HCT116 (cell line): ENCODE results near the gene BEGAIN. TPM values are rescaled to one million over a fixed set of nuclear protein-coding genes. Genes with fewer than 3 reads are reported as not detected.

Source experiments
- ATAC-seq: fragments of 200-7000 bp; cut with Tn5 transposase; 2 replicates; pipeline ENCODE4 v1.9.1; 2020; ENCODE audit warnings: mild to moderate bottlenecking, moderate library complexity
- BruUV-seq: library from RNA; stranded (reverse); fragments of 400-500 nt; replicated peaks from 2 replicates; lab custom pipeline; 2021; lab: Mats Ljungman, UMichigan
- CTCF ChIA-PET: fragments of 300-600 bp; sonication (Branson Sonifier 250); formaldehyde crosslinking; loops from one replicate; lab custom pipeline; 2021; ENCODE audit warnings: antibody characterized with exemption; lab: Charles Lee
- POLR2A ChIA-PET: fragments of 300-600, 350-600 bp; sonication (Branson Sonifier 250); formaldehyde crosslinking; loops from one replicate; lab custom pipeline; 2021; ENCODE audit warnings: antibody characterized with exemption; lab: Charles Lee
- RAD21 ChIA-PET, 2 experiments: fragments of 300-600 bp; sonication (Branson Sonifier 250); formaldehyde crosslinking; loops; one replicate each; lab custom pipeline; 2023; ENCODE audit warnings: low total read pairs in 2 of 2; ENCODE audit not compliant: uncharacterized antibody in 2 of 2, unreplicated experiment in 2 of 2, low non-redundant PET in 1 of 2; lab: Charles Lee
- DNase-seq: peaks from one replicate; pipeline ENCODE4 v3.0.0-alpha.2; 2010; ENCODE audit warnings: low read depth, low spot score
- H2AFZ ChIP-seq: fragments of 200-600 bp; shearing (Covaris generic), sonication (generic); 2 replicates; pipeline ENCODE4 v1.6.1; 2017; ENCODE audit warnings: low read depth, mixed run types, mixed read lengths, antibody characterized with exemption, low read length; ENCODE audit not compliant: poor library complexity, severe bottlenecking
- H3K27ac ChIP-seq: 2 replicates; pipeline ENCODE4 v1.5.1; 2012; ENCODE audit warnings: low read depth, low read length
- H3K27me3 ChIP-seq: fragments of 200-600 bp; sonication (generic); 2 replicates; pipeline ENCODE4 v1.6.1; 2016; ENCODE audit warnings: mixed run types, low read length, mixed read lengths; ENCODE audit not compliant: insufficient read depth
- H3K36me3 ChIP-seq, 2 experiments: fragments of 200-500 bp in 1 of 2; fragments of 200-600 bp in 1 of 2; sonication (Bioruptor generic) in 1 of 2; sonication (generic) in 1 of 2; 2 replicates each; pipeline versions ENCODE4 v1.5.1 to v1.6.1; 2014 to 2016; ENCODE audit warnings: low read length in 2 of 2, inconsistent platforms in 1 of 2, mixed read lengths in 1 of 2, mixed run types in 1 of 2; ENCODE audit not compliant: insufficient read depth in 2 of 2, control insufficient read depth in 1 of 2
- H3K4me1 ChIP-seq, 2 experiments: fragments of 200-600 bp in 1 of 2; sonication (generic) in 1 of 2; 2 replicates each; pipeline versions ENCODE4 v1.5.1 to v1.6.1; 2012 to 2017; ENCODE audit warnings: low read length in 2 of 2, inconsistent platforms in 1 of 2, mild to moderate bottlenecking in 1 of 2, mixed read lengths in 1 of 2, mixed run types in 1 of 2, moderate library complexity in 1 of 2; ENCODE audit not compliant: insufficient read depth in 2 of 2, control insufficient read depth in 1 of 2
- H3K4me2 ChIP-seq: fragments of 200-600 bp; sonication (generic); 2 replicates; pipeline ENCODE4 v1.6.1; 2017; ENCODE audit warnings: mixed run types, low read length, mixed read lengths
- H3K4me3 ChIP-seq, 2 experiments: fragments of 200-600 bp in 1 of 2; sonication (generic) in 1 of 2; replicated peaks in 1 of 2; 2 replicates each; pipeline ENCODE4 v1.5.1; 2011 to 2016; ENCODE audit warnings: low read length in 2 of 2, control low read depth in 1 of 2, low read depth in 1 of 2, mild to moderate bottlenecking in 1 of 2, mixed read lengths in 1 of 2, mixed run types in 1 of 2
- H3K79me2 ChIP-seq: fragments of 200-600 bp; sonication (generic); 2 replicates; pipeline ENCODE4 v1.6.1; 2017; ENCODE audit warnings: mild to moderate bottlenecking, mixed run types, low read length, moderate library complexity, mixed read lengths; ENCODE audit not compliant: insufficient read depth
- H3K9ac ChIP-seq: fragments of 200-600 bp; sonication (generic); 2 replicates; pipeline ENCODE4 v1.6.1; 2016; ENCODE audit warnings: low read length, mixed read lengths
- H3K9me2 ChIP-seq: fragments of 200-600 bp; sonication (generic), shearing (Covaris generic); 2 replicates; pipeline ENCODE4 v1.6.1; 2017; ENCODE audit warnings: mixed run types, mild to moderate bottlenecking, moderate library complexity; ENCODE audit not compliant: insufficient read depth
- H3K9me3 ChIP-seq, 2 experiments: fragments of 200-500 bp in 1 of 2; fragments of 200-600 bp in 1 of 2; sonication (Bioruptor generic) in 1 of 2; sonication (generic) in 1 of 2; 2 replicates each; pipeline ENCODE4 v1.6.1; 2014 to 2017; ENCODE audit warnings: low read length in 2 of 2, mixed read lengths in 2 of 2, inconsistent platforms in 1 of 2, low read depth in 1 of 2, mild to moderate bottlenecking in 1 of 2, mixed run types in 1 of 2, moderate library complexity in 1 of 2; ENCODE audit not compliant: control insufficient read depth in 1 of 2, insufficient read depth in 1 of 2
- H4K20me1 ChIP-seq: fragments of 200-600 bp; sonication (generic), shearing (Covaris generic); 2 replicates; pipeline ENCODE4 v1.6.1; 2017; ENCODE audit warnings: mixed run types, mild to moderate bottlenecking, moderate library complexity; ENCODE audit not compliant: insufficient read depth
- CBX3 ChIP-seq: IDR thresholded peaks from 2 replicates; pipeline ENCODE4 v1.6.1; 2012; ENCODE audit warnings: low read depth
- CEBPB ChIP-seq: IDR thresholded peaks from 2 replicates; pipeline ENCODE4 v1.6.1; 2012; ENCODE audit warnings: low read depth
- EGR1 ChIP-seq: IDR thresholded peaks from 2 replicates; pipeline ENCODE4 v1.6.1; 2012; ENCODE audit warnings: low read depth
- EZH2 ChIP-seq: fragments of 200-600 bp; sonication (generic); IDR thresholded peaks from 2 replicates; pipeline ENCODE4 v1.6.1; 2017; ENCODE audit warnings: antibody characterized with exemption, mixed run types
- SIN3A ChIP-seq: IDR thresholded peaks from 2 replicates; pipeline ENCODE4 v1.6.1; 2012; ENCODE audit warnings: low read depth
- TCF7L2 ChIP-seq: IDR thresholded peaks from 2 replicates; pipeline ENCODE4 v1.7.0; 2011; ENCODE audit warnings: borderline replicate concordance, inconsistent platforms; ENCODE audit not compliant: insufficient read depth, insufficient read length; ENCODE audit errors: extremely low read depth
- intact Hi-C: fragments of 100-400 bp; cut with micrococcal nuclease; formaldehyde crosslinking; loops from 2 replicates; pipeline ENCODE4 v1.10.0; 2022
- total RNA-seq: library from RNA; stranded (reverse); gene quantifications from one replicate; pipeline ENCODE4 v1.2.1, GENCODE V29; 2021; ENCODE audit not compliant: unreplicated experiment
- TF ChIP-seq, protein P1 (sequence below), 3 experiments: fragments of 200-600 bp in 1 of 3; sonication (generic) in 1 of 3; IDR thresholded peaks in 2 of 3; conservative IDR thresholded peaks in 1 of 3; 2 replicates each; pipeline ENCODE4 v1.5.1; 2012 to 2017; ENCODE audit warnings: low read depth in 2 of 3, low read length in 2 of 3, antibody characterized with exemption in 1 of 3, borderline replicate concordance in 1 of 3, control low read depth in 1 of 3, mild to moderate bottlenecking in 1 of 3, mixed read lengths in 1 of 3, mixed run types in 1 of 3, moderate library complexity in 1 of 3; ENCODE audit not compliant: insufficient read depth in 1 of 3
- TF ChIP-seq, protein P2 (sequence below): IDR thresholded peaks from 2 replicates; pipeline ENCODE4 v1.6.1; 2012; ENCODE audit warnings: low read depth

BEGAIN gene
- total RNA-seq, 1 experiment from 2014 or later = 8.5 TPM

- Histone ChIP-seq H3K9me3 (no peaks in the 10 kb centered on the region), H4K20me1 (no peaks in the 10 kb centered on the region), H3K4me2 (no peak overlapping the region), H3K27me3 (no peaks in the 10 kb centered on the region), H3K9ac (no peak overlapping the region), H3K4me3 (no peak overlapping the region), H3K9me2 (no peaks in the 10 kb centered on the region), H2AFZ (no peak overlapping the region), H3K27ac (no peak overlapping the region), H3K79me2 (no peaks in the 10 kb centered on the region), H3K36me3 (no peaks in the 10 kb centered on the region), H3K4me1 (peaks cover 0 to 4% of the 10 kb centered on the region in 2 experiments; a peak in 1 of 4 replicates)
- TF ChIP-seq CEBPB = no peak
- no peak for TF ChIP-seq EZH2
- no peak for TF ChIP-seq TCF7L2
- no peak for TF ChIP-seq CBX3
- TF ChIP-seq SIN3A = no peak
- TF ChIP-seq, protein P1, sequence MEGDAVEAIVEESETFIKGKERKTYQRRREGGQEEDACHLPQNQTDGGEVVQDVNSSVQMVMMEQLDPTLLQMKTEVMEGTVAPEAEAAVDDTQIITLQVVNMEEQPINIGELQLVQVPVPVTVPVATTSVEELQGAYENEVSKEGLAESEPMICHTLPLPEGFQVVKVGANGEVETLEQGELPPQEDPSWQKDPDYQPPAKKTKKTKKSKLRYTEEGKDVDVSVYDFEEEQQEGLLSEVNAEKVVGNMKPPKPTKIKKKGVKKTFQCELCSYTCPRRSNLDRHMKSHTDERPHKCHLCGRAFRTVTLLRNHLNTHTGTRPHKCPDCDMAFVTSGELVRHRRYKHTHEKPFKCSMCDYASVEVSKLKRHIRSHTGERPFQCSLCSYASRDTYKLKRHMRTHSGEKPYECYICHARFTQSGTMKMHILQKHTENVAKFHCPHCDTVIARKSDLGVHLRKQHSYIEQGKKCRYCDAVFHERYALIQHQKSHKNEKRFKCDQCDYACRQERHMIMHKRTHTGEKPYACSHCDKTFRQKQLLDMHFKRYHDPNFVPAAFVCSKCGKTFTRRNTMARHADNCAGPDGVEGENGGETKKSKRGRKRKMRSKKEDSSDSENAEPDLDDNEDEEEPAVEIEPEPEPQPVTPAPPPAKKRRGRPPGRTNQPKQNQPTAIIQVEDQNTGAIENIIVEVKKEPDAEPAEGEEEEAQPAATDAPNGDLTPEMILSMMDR (IDR thresholded peaks at IDR 0.05 in 2 of 3, conservative IDR thresholded peaks at IDR 0.05 in 1 of 3; ENCODE audit: borderline replicate concordance in 1 of 3, insufficient read depth in 1 of 3, low read depth in 2 of 3, low read length in 2 of 3) = no peak
- TF ChIP-seq, protein P2, sequence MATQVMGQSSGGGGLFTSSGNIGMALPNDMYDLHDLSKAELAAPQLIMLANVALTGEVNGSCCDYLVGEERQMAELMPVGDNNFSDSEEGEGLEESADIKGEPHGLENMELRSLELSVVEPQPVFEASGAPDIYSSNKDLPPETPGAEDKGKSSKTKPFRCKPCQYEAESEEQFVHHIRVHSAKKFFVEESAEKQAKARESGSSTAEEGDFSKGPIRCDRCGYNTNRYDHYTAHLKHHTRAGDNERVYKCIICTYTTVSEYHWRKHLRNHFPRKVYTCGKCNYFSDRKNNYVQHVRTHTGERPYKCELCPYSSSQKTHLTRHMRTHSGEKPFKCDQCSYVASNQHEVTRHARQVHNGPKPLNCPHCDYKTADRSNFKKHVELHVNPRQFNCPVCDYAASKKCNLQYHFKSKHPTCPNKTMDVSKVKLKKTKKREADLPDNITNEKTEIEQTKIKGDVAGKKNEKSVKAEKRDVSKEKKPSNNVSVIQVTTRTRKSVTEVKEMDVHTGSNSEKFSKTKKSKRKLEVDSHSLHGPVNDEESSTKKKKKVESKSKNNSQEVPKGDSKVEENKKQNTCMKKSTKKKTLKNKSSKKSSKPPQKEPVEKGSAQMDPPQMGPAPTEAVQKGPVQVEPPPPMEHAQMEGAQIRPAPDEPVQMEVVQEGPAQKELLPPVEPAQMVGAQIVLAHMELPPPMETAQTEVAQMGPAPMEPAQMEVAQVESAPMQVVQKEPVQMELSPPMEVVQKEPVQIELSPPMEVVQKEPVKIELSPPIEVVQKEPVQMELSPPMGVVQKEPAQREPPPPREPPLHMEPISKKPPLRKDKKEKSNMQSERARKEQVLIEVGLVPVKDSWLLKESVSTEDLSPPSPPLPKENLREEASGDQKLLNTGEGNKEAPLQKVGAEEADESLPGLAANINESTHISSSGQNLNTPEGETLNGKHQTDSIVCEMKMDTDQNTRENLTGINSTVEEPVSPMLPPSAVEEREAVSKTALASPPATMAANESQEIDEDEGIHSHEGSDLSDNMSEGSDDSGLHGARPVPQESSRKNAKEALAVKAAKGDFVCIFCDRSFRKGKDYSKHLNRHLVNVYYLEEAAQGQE = no peak
- TF ChIP-seq EGR1 = no peak
- RAD21 ChIA-PET = no interaction called here
- no TSS peak for BruUV-seq
- CTCF ChIA-PET = no interaction called here
- POLR2A ChIA-PET = no interaction called here
- ATAC-seq (no peak), DNase-seq (no peak)
- intact Hi-C loops = no loop called here
These were observed 27.6 kb upstream of the BEGAIN start for GRCh38 chr14:100614803-100615202.
